Stomach (tissue), 4 donors: ENCODE measurements around the gene TF.

ENCODE experiments used
- CTCF ChIP-seq, 7 experiments: fragments of 450-650 bp in 4 of 7; fragments of 200-600 bp in 3 of 7; sonication (generic) in 3 of 7; IDR thresholded peaks; one replicate each; pipeline ENCODE4 v1.5.1; 2016 to 2019; ENCODE audit warnings: antibody characterized with exemption in 7 of 7, control low read depth in 2 of 7, mild to moderate bottlenecking in 1 of 7
- EP300 ChIP-seq: sonication (generic); formaldehyde crosslinking; IDR thresholded peaks from one replicate; pipeline ENCODE4 v1.6.1; 2017; ENCODE audit warnings: antibody characterized with exemption
- POLR2A ChIP-seq, 4 donors: fragments of 450-650 bp; IDR thresholded peaks; one replicate each; pipeline ENCODE4 v1.6.1; 2016; ENCODE audit warnings: antibody characterized with exemption in 4 of 4, control low read depth in 2 of 4, mild to moderate bottlenecking in 1 of 4, moderate library complexity in 1 of 4
- POLR2AphosphoS5 ChIP-seq, 3 donors: sonication (generic); formaldehyde crosslinking; IDR thresholded peaks; one replicate each; pipeline ENCODE4 v1.6.1; 2016; ENCODE audit warnings: antibody characterized with exemption in 3 of 3

GRCh38 chr3:133762539-133762938 lies 16.3 kb downstream of the TF start:
- TF ChIP-seq POLR2A (IDR thresholded peaks at IDR 0.05), result no peak
- no peak for TF ChIP-seq CTCF (IDR thresholded peaks at IDR 0.05)
- no peak for TF ChIP-seq POLR2AphosphoS5 (IDR thresholded peaks at IDR 0.05)
- TF ChIP-seq EP300, result no peak
